ENCODE results near the gene SGO2. TPM values are rescaled to one million over a fixed set of nuclear protein-coding genes. Genes with fewer than 3 reads are reported as not detected.
"Not testable (repeated sequence)": the region's sequence is repeated elsewhere in the genome, so short reads cannot be mapped to it uniquely, and the experiment has no call there.

The SGO2 gene
- total RNA-seq, 1 donor from 2014 or later, result 4.8 TPM

DNA sequence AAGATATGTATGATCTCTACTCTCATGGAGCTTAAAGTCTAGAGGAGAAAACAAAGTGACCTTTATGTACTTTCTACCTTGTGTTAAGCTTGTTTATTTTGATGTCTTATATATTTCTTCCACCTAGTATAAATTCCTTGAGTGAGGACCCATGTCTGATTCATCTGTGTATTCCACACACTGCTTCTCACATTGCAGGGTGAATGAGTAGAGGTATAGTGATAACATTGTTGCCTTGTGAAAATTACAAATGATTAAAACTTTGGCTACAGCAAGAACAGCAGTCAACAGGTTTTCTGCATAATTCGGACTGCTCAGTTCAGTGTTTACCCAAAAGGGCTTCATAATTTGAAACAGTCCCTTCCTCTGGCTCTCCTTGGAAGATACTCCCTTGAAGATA, 96.1 kb downstream of the SGO2 start:
- no peak for DNase-seq

- DNase-seq, result no peak
Observed at GRCh38 chr2:200624026-200624425, 98.0 kb downstream of the SGO2 start.

- no peak for DNase-seq
Observed at GRCh38 chr2:200624658-200625057, 98.7 kb downstream of the SGO2 start.

GRCh38 chr2:200625282-200625681, 99.3 kb downstream of the SGO2 start:
- no peak for DNase-seq

- DNase-seq, result no peak
Observed at GRCh38 chr2:200625958-200626363, 100.0 kb downstream of the SGO2 start.

DNA sequence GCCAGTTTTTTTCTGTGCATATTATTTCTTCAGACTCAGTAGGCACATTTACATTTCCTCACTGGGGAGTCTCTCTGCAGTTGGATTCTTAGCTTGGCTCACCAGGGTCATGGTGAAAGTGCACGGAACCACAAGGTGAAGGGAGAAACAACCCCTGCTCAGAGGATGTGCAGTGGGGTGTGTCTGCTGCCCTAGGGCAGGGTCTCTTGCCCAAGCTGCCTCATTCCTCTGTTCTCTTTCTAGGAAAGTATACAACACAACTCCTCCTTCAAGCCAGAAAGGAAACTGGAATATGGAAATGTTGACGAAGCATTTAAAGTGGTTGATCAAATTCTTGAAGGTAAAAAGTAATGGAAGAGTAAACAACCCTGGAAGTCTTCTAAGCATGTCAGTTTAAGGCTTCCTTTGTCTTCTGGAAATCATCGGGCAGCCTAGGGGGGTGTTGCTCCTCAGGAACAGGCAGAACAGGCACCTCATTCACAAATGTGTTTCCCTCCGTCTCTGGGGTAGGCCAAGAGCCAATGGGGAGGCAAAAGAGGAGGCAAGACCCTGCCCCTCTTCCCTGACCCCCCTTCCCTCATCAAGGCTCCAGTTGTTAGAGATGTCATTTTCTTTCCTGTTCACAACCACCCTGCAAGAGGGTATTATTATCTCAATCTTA, 101.2 kb downstream of the SGO2 start:
- DNase-seq, result no peak

GRCh38 chr2:200628461-200628860, 102.5 kb downstream of the SGO2 start:
- DNase-seq, result not testable (repeated sequence)

DNA sequence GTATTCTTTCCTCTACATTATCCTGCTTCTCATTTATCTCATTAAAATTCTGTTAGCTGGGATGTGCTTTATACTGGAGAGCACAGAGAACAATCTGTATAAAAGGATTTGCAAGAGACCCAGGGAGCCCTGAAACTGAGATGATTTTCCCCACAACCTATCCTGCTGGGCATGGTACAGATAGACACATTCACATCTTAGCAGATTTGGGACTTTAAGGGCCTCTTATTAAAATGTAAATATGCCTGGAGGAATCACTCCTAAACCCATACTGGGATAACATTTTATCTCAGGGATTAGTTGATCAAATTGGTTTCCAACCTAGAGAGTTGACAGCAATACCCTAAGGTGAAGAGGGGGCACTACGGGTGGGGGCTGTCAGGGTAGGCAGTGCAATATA, 105.3 kb downstream of the SGO2 start:
- no peak for DNase-seq

Other genes with a start within 250 kb of the SGO2 start
- gene SPATS2L, start 219.5 kb upstream of the SGO2 start, total RNA-seq, result 43.8 TPM
- 10.0 TPM for gene KCTD18, start 16.1 kb upstream of the SGO2 start, total RNA-seq
- 0.94 TPM for gene AOX1, start 59.8 kb downstream of the SGO2 start, total RNA-seq